AG09309 (cell line): ENCODE results near the gene IL37.

Source experiments
- DNase-seq: peaks from one replicate; pipeline ENCODE4 v3.0.0-alpha.2; 2010; ENCODE audit warnings: low read depth
- H3K4me3 ChIP-seq: 2 replicates; pipeline ENCODE4 v1.5.1; 2011; ENCODE audit warnings: mild to moderate bottlenecking, low read depth, low read length, moderate library complexity; ENCODE audit not compliant: control insufficient read depth
- TF ChIP-seq, protein P1 (sequence below): IDR thresholded peaks from 2 replicates; pipeline ENCODE4 v1.5.1; 2011; ENCODE audit warnings: mild to moderate bottlenecking, low read depth, low read length, inconsistent platforms; ENCODE audit not compliant: insufficient read depth, control insufficient read depth; ENCODE audit errors: missing control alignments

Gene IL37

DNA sequence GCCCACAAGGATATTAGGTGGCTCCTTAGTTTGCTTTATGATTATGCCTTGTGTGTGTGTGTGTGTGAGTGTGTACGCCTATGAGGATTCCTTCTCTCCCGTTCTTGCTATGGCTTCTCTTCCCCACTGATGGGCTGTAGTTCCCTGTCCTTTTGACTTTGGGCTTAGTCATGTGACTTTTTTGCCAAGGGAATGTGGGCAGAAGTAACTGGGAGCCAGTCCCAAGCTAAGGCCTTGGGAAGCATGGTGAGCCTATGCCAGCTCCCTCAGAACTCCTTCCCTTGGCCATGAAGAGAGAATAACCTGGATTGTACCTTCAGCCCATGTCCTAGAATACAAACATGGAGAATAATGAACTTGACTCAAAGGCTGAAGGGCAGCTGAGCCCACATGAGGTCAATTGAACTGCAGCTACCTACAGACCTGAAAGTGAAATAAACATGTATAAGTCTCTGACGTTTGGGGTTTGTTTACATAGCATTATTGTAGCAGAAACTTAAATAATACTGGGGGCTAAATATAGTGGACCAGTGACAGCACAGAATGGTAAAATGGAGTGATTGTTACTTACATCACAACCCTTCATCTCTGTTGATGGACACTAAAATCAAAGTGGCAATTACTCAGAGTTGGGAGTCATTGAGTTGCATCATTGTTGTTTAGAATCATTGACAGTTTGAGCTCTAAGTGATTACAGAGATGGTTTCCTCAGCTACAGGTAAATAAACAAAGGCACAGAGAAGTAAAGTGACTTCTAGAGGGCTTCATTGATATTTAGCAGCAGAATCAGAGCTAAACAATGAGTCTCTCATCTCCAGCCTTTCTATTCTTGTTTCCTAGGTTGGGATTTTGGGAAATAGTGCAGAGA is 51.6 kb downstream of the IL37 start:
- no peak for DNase-seq
- TF ChIP-seq, protein P1, sequence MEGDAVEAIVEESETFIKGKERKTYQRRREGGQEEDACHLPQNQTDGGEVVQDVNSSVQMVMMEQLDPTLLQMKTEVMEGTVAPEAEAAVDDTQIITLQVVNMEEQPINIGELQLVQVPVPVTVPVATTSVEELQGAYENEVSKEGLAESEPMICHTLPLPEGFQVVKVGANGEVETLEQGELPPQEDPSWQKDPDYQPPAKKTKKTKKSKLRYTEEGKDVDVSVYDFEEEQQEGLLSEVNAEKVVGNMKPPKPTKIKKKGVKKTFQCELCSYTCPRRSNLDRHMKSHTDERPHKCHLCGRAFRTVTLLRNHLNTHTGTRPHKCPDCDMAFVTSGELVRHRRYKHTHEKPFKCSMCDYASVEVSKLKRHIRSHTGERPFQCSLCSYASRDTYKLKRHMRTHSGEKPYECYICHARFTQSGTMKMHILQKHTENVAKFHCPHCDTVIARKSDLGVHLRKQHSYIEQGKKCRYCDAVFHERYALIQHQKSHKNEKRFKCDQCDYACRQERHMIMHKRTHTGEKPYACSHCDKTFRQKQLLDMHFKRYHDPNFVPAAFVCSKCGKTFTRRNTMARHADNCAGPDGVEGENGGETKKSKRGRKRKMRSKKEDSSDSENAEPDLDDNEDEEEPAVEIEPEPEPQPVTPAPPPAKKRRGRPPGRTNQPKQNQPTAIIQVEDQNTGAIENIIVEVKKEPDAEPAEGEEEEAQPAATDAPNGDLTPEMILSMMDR: no peak
- no peak overlapping the region for H3K4me3 ChIP-seq

DNA sequence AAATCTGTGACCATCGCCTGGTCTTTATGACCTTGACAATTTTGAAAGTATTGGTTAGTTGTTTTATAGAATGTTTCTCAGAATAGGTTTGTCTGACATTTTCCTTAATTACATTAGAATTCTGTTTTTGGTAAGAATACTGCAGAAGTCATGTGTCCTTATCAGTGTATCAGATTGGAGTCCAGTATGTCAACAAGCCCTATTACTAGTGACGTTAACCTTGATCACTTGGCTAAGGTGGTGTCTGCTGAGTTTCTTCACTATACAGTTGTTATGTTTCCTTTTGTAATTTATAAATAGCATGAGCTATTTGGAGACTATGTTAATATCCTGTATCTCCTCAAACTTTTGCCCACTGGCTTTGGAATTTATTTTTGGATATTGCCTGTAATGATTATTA is 56.1 kb downstream of the IL37 start:
- no peak overlapping the region for H3K4me3 ChIP-seq
- no peak for DNase-seq
- TF ChIP-seq, protein P1: no peak
